Measurements from ENCODE around the gene DNMT3L.

- TF ChIP-seq CTCF (IDR thresholded peaks at IDR 0.05) (no peak), POLR2AphosphoS5 (IDR thresholded peaks at IDR 0.05) (no peak), POLR2A (IDR thresholded peaks at IDR 0.05) (no peak), EP300 (IDR thresholded peaks at IDR 0.05) (no peak)
Measured at GRCh38 chr21:44259082-44259705, 2.5 kb downstream of the DNMT3L start.
